ENCODE data around the gene FAM43B.

The FAM43B gene

DNA sequence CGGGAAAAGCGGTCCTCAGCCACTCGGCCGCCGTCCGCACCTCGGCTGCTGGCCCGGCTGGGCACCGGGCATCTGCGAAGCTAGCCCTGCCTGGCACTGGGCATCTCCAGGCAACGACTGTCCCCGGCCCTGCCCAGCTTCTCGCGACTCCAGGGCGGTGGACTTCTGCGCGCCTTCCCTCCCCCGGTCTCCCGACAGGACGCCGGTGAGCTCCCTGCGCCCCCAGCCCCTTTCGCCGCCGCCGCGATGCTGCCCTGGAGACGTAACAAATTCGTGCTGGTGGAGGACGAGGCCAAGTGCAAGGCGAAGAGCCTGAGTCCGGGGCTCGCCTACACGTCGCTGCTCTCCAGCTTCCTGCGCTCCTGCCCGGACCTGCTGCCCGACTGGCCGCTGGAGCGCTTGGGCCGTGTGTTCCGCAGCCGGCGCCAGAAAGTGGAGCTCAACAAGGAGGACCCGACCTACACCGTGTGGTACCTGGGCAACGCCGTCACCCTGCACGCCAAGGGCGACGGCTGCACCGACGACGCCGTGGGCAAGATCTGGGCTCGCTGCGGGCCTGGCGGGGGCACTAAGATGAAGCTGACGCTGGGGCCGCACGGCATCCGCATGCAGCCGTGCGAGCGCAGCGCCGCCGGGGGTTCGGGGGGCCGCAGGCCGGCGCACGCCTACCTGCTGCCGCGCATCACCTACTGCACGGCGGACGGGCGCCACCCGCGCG lies 514 bp downstream of the FAM43B start:
- DNase-seq (ENCODE audit: low read depth) = no peak

DNA sequence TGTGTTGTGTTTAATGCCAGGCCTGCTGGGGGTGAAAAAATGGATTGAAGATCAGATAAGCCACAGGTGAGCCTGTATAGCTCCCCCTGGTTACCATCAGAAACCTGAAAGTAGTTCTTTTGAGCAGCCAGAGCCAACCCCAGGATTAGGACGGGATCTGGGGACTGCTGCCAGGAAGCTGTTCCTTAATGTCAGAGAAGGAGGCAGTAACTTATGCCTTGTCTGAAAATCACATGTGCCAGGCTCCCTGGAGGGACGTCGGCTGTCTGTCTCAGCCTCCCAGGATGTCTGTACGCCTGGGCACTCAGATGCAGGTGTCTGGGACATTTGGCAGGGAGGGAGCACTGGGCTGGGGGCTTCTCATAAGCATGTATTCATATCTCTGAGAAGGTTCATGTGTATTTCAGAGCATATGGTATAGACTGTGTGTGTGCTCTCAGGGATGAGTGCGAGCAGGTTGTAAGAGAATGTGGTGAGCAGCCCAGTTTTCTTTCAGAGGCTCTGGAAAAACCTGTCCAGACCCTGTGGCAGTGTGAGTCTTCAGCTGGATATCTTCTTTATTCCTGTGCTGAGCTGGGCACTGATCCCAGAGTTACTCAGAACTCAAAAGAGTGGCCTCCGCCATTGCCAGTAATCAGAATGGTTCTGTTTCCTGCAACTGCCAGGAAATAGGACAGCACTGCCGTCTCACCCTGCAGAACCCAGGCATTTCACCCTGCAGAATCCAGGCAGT lies 2.8 kb downstream of the FAM43B start:
- no peak for DNase-seq (ENCODE audit: low read depth)

DNA sequence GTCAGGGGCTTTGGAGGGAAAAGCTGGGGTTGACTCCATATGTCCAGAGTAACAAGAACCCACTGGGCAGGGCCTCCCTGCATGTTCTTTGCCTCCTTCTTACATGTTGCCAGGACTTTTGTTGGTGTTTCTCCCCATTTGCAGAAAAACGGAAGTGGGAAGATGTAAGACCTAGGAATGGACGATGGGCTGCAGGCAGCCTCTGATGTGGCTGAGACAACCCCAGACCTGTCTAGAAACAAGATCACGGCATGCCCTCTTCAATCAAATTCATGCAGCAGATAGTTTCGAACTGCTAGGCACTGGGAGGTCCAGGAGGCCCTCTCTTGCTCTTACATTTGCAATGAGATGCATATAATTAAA lies 3.4 kb downstream of the FAM43B start:
- no peak for DNase-seq (ENCODE audit: low read depth)

DNA sequence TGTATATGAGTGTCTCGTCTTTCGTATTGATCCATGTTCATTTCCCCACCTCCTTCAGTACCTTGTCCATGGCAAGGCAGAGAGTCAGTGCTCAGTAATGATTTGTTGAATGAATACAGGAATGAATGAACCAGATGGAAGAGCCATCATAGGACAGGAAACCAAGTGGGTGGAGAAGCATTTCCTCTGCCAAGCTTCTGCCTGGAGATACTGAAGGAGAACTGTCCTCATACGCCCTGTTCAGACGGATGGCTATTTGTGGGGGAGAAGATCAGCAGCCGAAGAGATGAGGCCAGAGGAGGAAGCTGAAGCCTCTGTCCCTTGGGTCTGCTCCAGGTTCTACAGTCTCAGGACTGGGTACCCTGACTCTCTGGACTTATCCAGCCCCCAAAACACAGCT lies 5.8 kb downstream of the FAM43B start:
- no peak for DNase-seq (ENCODE audit: low read depth)

DNA sequence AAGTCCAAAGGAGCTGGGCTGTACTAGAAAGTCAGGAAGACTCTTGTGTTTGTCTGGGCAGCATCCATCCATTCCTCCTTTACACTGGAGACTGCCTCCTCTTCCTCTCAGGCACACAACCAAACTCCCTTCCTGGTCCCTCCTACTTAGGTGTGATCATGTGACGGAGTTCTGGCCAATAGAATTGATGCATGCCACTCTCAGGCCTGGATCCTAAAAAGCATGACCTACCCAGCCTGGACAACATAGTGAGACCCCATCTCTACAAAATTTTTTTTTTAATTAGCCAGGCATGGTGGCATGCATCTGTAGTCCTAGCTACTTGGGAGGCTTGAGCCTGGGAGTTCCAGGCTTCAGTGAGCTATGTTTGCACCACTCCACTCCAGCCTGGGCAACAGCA lies 8.6 kb downstream of the FAM43B start:
- DNase-seq (ENCODE audit: low read depth) = no peak

DNA sequence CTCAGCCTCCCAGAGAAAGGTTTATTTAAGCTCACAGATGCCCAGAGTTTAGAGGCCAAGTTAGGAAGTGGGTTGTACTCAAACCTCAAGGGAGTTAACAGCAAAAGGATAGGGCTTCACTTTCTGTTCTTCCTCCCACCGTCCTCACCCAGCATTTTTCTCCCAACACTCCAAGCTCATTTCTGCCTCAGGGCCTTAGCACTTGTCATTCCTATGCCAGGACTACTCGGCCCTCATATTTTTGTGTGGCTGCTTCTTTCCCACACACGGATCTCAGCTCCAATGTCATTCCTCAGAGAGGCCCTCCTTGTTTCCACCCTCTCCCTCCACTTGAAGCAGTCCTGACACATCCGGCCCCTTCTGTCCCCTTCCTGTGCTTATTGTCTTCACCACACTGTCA lies 12.9 kb downstream of the FAM43B start:
- no peak for DNase-seq (ENCODE audit: low read depth)

DNA sequence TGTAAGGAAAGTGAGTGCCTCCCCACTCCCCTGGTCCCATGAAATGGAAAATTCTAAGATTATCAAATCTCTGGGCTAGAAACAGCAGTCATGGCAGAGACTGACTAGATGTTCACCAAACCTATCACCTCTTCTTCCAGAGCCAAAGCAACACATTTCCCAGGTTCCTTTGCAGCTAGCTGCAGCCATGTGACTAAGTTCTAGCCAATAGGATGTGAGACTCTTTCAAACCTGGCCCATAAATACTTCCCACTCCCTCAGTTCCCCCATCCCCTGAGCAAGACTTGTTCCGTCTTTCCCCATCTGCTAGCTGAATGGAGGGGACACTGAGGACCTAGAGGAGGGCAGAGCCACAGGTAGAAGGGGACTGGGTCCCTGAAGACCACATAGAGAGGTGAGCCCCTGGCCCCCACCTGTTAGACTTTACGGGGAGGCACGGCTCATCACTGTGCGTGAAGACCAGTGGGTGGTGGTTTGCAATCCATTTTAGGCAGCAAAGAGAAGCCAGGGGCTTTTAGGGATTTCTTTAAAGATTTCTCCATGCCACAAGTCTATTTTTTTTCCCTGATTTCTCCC lies 17.2 kb downstream of the FAM43B start:
- no peak for DNase-seq (ENCODE audit: low read depth)

DNA sequence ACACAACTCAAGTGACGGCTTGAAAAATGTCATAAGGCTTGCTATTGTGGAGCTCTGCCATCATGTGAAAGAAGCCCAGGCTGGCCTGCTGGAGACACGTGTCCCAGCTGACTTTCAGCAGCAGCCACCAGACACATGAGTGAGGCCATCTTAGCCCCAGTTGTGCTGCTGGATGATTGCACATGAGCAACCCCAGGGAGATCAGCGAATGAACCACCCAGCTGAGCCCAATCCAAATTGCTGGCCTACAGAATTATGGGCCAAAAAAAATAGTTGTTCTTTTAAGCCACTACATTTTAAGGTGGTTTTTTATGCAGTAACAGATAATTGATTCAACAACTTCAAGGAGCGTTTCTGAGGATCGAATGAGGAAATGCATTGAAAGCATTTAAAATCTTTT lies 19.1 kb downstream of the FAM43B start:
- DNase-seq (ENCODE audit: low read depth) = no peak

DNA sequence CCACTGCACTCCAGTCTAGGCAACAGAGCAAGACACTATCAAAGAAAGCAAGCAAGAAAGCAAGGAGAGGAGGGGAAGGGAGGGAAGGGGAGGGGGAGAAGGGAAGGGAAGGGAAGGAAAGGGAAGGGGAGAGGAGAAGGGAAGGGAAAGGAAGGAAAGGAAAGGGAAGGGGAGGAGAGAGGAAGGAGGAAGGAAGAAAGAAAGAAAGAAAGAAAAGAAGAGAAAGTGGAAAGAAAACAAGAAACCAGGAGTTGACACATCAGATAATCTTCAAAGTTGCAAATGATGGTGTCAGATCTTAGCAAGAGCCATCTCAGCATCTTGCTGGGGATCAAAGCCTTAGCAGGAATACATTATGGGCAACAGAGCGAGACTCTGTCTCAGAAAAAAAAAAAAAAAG lies 21.6 kb downstream of the FAM43B start:
- DNase-seq (ENCODE audit: low read depth) = no peak

DNA sequence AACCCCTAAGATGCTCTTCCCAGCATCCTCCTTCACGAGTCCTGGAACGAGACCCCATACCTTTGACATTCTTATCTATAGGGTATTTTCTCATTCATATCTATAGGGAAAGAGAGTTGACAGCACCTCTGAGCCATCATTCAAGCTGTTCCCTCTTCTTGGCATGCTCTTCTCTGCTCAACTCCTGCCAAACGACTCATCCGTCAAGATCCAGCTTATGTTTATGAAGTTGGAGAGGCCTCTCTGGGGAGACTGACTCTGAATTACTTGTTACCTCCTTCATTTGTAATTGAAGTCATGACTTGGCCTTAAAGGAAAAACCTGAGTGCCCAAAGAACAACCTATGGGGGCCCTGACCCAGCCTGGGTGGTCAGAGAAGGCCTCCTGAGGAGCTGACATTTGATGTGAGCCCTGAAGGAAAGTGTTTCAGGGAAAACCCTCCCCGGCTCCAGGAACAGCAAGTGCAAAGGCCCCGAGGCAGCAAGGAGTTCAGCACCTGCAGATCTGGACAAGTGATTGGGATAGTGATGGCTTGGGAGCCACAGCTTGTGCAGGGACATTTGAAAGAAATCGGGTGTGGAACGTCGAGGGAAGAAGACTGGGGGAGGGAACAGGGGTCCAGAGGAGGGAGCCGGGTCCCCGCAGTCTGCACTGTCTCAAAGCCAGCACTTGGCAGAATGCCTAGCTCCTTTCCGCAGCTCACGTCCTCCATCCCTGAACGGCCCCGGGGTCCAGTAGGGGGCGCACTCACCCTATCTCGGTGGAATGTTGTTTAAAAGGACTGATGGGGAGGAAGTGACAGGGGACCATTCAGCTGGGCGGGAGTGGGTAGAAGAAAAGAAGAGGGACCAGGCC lies 22.5 kb downstream of the FAM43B start:
- DNase-seq (ENCODE audit: low read depth) = no peak

DNA sequence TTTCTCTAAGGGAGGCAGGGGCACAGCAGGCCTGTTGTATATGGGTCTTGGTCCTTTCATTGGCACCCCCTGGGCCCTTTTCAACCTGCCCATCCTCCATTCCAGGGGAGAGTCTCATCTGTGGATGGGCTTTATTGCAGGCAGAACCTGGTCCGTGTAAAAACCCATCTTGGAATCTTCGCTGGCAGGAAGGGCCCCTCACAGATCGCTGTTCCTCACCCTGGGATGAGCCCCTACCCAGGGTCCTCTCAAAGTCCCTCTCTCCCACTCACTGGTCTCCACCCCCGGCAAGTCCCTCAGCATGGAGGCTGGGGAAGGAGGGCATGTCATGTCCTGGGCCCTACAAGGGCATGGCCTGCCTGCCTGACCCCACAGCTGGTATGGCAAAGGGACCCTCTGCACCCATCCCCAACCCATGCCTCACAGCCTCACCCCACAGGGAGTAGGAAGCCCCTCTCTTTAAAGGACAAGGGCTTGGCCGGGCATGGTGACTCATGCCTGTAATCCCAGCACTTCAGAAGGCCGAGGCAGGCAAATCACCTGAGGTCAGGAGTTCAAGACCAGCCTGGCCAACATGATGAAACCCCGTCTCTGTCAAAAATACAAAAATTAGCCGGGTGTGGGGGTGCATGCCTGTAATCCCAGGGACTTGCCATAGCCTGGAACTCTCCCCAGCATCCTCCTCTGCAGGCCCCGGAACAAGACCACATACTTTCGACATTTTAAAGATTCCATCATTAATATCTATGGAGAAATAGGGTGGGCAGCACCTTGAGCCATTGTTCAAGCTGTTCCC lies 23.4 kb downstream of the FAM43B start:
- no peak for DNase-seq (ENCODE audit: low read depth)

DNA sequence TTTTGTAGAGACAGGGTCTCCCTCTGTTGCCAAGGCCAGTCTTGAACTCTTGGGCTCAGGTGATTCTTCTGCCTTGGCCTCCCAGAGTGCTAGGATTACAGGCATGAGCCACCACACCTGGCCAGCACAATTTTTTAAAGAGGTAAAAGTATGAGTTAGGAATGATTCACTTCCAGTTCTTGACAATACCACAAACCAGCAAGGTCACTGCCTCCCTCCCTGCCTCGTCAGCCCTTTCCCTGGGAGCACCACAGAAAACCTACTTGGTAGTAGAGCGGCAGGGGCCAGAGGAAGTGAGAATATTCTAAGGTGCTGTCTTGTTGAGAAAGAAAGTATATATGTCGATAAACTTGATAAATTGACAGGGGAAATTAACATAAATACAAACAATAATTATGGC lies 25.7 kb downstream of the FAM43B start:
- DNase-seq (ENCODE audit: low read depth) = no peak

DNA sequence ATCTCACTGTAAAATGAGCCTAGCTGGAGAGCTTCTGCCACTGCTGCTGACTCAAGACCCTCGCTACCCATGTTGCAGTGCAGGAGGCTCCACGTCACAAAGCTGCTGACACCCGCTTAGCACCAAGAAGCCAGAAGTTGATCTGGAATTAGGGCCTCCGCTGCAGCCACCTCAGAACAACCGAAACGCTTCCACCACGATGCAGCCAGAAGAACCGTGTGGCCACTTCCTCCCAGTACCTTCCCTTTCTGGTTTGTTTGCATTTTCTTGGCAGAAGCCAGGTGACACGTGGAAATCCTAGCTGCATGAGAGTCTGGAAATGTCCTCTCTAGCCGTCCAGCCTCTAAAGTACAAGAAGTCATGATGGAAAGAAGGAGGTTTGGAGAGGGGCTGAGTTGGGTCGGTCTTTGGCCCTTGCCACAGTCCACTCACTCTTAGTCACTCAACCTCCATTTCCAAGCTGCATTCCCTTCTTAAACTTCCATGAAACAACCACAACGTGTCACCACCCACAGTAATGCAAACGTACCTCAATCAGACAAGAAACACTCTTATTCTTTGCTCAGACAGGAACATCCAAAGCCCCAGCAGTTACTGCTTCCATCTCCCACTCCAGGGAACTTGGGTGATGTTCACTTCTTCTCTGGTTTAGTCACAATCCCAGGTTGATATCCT lies 26.5 kb downstream of the FAM43B start:
- DNase-seq (ENCODE audit: low read depth) = no peak

DNA sequence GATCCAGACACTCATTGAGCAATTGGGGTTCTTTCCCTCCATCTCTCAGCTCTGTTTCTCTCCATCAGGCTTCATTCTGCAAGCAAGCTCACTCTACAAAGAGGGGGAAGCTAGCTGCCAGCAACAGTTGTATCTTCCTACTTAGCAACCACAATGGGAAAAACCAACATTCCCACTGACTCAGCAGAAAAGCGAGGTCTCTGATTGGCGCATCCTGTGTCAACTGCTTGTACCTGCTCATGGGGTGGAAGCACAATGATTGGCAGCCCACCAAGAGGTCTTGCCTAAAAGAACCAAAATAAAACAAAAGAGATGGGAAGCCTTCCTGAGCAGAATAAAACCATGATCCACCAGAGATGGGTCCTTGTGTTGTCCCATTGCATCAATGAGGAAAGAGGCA lies 32.5 kb downstream of the FAM43B start:
- DNase-seq (ENCODE audit: low read depth) = no peak

DNA sequence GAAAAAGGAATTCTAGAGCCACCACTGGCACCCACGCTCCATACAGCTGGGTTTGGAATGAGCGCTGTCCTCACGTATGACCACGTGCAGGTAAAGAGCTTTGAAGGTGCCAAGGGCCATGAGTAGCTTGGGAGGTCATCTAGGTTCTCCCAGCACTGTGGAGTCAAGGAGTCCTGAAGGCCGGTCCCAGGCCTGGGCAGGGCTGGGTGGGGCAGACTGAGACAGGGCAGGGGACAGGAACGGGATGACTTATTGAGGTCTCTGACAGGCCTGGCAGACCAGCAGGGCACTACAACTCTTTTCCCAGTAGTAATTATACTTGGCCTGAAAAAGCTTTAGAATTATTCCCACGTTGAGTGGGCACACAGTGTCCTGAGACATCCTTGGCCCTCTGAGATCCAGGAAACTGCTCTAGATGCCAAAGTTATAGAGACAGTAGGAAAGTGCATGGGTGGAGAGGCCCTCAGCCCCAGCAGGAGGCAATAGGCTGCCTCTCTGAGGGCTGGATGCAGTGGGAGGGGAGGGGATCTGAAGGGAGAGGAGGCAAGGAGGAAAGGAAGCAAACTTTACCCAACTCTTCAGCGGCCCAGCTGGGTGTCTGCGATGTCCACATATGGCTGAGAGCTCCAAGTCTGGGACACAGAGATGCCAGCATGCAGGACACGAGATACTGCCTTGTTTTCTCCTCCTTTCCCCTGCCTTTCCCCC lies 34.7 kb downstream of the FAM43B start:
- DNase-seq (ENCODE audit: low read depth) = no peak

DNA sequence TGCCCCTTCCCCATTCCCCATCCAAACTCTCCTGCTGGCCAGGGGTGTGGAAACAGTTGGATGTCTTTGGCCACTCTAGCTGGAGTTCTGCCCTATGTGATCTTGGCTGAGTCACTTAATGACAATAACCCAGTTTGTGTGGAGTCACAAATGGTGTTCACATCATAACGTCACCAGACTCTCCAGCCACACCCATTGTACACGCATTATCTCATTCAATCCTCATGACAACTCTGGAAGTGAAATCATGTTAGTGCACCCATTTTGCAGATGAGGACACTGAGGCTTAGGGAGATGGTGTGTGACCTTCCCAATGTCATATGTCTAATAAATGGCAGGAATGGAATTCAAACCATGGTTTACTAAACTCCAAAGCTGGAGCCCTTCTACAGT lies 35.3 kb downstream of the FAM43B start:
- DNase-seq (ENCODE audit: low read depth) = peak; percentile 68

DNA sequence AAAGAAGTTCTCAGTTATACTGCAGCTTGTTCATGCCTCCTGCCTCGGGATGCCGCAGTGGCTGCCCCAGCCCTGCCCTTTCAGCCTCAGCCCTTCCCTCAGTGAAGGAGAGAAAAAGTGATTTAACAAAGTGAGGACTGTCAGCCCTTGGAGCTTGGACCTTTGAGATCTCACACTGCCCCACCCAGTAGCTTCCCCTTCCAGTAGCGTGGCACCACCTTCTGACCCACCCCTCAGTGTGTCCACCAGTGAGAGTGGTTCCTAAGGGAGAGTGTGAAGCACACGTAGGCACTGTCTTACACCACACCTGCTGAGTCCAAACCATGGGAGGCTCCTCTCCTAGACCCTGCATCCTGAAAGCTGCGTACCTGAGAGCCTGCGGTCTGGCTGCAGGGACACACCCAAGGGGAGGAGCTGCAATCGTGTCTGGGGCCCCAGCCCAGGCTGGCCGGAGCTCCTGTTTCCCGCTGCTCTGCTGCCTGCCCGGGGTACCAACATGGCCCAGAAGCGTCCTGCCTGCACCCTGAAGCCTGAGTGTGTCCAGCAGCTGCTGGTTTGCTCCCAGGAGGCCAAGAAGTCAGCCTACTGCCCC lies 36.4 kb downstream of the FAM43B start, which contains the start of gene CDA:
Gene CDA, plus strand, starts transcription at position 464 of the 592 bp plus-strand sequence. Its CDS starts 33 bp downstream, at position 497.
- no peak for DNase-seq (ENCODE audit: low read depth)

DNA sequence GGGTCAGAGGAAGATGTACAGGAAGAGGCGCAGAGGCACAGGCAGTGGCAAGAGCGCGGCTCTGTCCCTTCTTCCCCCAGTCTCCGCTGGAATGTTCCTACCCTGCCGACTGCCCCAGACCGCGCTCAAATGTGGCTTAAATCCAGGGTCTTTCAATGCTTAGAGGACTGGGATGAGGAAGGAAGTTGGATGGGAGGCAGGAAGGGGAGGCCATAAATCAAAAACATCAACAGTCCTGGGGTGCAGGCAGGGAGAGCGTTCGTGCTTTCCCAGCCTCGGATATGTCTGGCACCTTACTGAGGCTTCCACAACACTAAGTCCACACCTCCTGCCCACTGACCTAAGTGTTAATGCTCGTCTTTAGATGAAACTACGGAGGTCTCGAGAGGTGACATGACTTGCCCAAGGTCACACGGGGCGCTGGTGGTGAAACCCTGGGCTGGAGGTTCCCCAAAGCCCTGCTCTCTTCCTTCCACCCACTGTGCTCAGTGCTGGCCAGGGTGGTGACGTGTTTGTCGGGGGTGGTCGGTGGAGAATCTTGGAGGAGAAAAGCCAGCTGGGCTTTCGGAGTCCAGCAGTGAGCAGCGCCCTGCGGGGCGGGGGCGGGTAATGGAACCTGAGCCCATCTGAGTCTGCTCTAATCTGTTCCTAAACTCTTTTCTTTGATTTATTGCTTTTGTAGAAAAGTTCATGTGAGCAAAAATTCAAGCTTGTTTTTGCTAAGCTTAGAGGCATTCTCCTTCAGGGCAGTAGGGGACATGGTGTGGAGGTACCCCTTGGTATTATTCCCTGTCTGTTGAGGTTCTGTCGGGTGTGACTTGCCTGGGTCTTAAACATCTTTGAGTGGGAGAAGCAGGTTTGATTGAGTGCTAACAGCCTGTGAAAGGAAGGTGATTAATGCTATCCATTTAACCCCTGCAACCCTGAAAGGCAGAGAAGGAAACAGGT lies 37.2 kb downstream of the FAM43B start:
- DNase-seq (ENCODE audit: low read depth) = no peak

DNA sequence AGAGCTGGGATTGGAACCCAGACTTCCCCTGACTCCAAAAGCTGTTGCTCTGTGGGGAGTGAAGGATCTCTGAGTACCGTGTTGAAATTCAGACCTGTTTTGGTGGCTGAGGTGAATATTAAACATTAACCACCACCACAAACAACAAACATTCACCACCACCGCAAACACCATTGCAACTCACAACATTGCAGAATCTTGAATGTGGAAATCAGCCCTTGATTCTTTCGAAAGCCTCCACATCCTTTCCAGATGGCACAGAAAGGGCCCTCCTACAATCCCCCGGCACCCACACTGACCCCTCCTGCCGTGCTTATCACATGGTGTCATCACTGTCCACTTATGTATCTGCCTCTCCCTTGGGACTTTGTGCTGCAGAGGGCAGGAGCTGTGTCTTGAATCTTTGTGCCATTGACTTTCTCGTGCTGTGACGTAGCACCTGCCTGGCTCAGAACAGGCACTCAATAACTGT lies 38.0 kb downstream of the FAM43B start:
- DNase-seq (ENCODE audit: low read depth) = no peak
